NT2/D1 (cell line): ENCODE measurements around the gene ARIH2.

Experiments used
- SUZ12 ChIP-seq: IDR thresholded peaks from 2 replicates; pipeline ENCODE4 v1.6.1; 2011; ENCODE audit not compliant: insufficient read length, insufficient read depth; ENCODE audit errors: extremely low read depth
- YY1 ChIP-seq: IDR thresholded peaks from 2 replicates; pipeline ENCODE4 v1.6.1; 2011; ENCODE audit not compliant: insufficient read length, insufficient read depth
- ZNF274 ChIP-seq: IDR thresholded peaks from 2 replicates; pipeline ENCODE4 v1.6.1; 2011; ENCODE audit warnings: mild to moderate bottlenecking, low read depth, low read length

GRCh38 chr3:49013113-49013737 lies 94.6 kb downstream of the ARIH2 start:
- TF ChIP-seq SUZ12 (no peak), YY1 (no peak), ZNF274 (no peak)
